Neural progenitor cell (in vitro differentiated cells): Measurements from ENCODE around the gene PJVK. TPM values are rescaled to one million over a fixed set of nuclear protein-coding genes. Genes with fewer than 3 reads are reported as not detected.
"Not testable (repeated sequence)": the region's sequence is repeated elsewhere in the genome, so short reads cannot be mapped to it uniquely, and the experiment has no call there.

Experiments used
- DNase-seq: peaks from one replicate; pipeline ENCODE4 v3.0.0-alpha.2; 2016; ENCODE audit warnings: low spot score
- H2AFZ ChIP-seq: fragments of 200-600 bp; sonication (generic); replicated peaks from 2 replicates; pipeline ENCODE4 v1.6.1; 2016; ENCODE audit warnings: antibody characterized with exemption
- H3F3A ChIP-seq: fragments of 200-600 bp; sonication (generic); 2 replicates; pipeline ENCODE4 v1.6.1; 2016; ENCODE audit warnings: antibody characterized with exemption, low read depth
- H3K27ac ChIP-seq: fragments of 200-600 bp; sonication (generic); 2 replicates; pipeline ENCODE4 v1.5.1; 2016; ENCODE audit warnings: mild to moderate bottlenecking
- H3K27me3 ChIP-seq: fragments of 200-600 bp; sonication (generic); 2 replicates; pipeline ENCODE4 v1.6.1; 2016; ENCODE audit warnings: mild to moderate bottlenecking, moderate library complexity
- H3K36me3 ChIP-seq: fragments of 200-600 bp; sonication (generic); 2 replicates; pipeline ENCODE4 v1.5.1; 2016
- H3K4me1 ChIP-seq: fragments of 200-600 bp; sonication (generic); 2 replicates; pipeline ENCODE4 v1.6.1; 2016; ENCODE audit warnings: mixed run types
- H3K4me2 ChIP-seq: fragments of 200-600 bp; sonication (generic); 2 replicates; pipeline ENCODE4 v1.6.1; 2016
- H3K4me3 ChIP-seq: fragments of 200-600 bp; sonication (generic); 2 replicates; pipeline ENCODE4 v1.5.1; 2016
- H3K79me2 ChIP-seq: fragments of 200-600 bp; sonication (generic); 2 replicates; pipeline ENCODE4 v1.6.1; 2016; ENCODE audit warnings: low read depth
- H3K9ac ChIP-seq: fragments of 200-600 bp; sonication (generic); 2 replicates; pipeline ENCODE4 v1.6.1; 2016
- H3K9me3 ChIP-seq: fragments of 200-600 bp; sonication (generic); 2 replicates; pipeline ENCODE4 v1.5.1; 2016; ENCODE audit warnings: low read depth
- H4K20me1 ChIP-seq: fragments of 200-600 bp; sonication (generic); 2 replicates; pipeline ENCODE4 v1.6.1; 2016; ENCODE audit warnings: low read depth
- H3K27ac Mint-ChIP-seq: 3 replicates; pipeline ENCODE4 v1.8.0; 2021; ENCODE audit warnings: mixed read lengths
- H3K27me3 Mint-ChIP-seq: 2 replicates; pipeline ENCODE4 v1.8.0; 2022; ENCODE audit warnings: low read depth, mild to moderate bottlenecking, inconsistent platforms, moderate library complexity, mixed read lengths; ENCODE audit not compliant: insufficient read depth
- H3K36me3 Mint-ChIP-seq: 3 replicates; pipeline ENCODE4 v1.8.0; 2021; ENCODE audit warnings: mixed read lengths
- H3K4me1 Mint-ChIP-seq: 3 replicates; pipeline ENCODE4 v1.8.0; 2021; ENCODE audit warnings: mixed read lengths
- H3K4me3 Mint-ChIP-seq: 3 replicates; pipeline ENCODE4 v1.8.0; 2021; ENCODE audit warnings: mild to moderate bottlenecking, moderate library complexity, mixed read lengths
- H3K9me3 Mint-ChIP-seq: 3 replicates; pipeline ENCODE4 v1.8.0; 2020; ENCODE audit warnings: mixed read lengths
- CTCF ChIP-seq: fragments of 200-600 bp; sonication (generic); IDR thresholded peaks from 2 replicates; pipeline ENCODE4 v1.5.1; 2017; ENCODE audit warnings: antibody characterized with exemption, mild to moderate bottlenecking
- EZH2 ChIP-seq: fragments of 200-600 bp; sonication (generic); IDR thresholded peaks from 2 replicates; pipeline ENCODE4 v1.6.1; 2017; ENCODE audit warnings: antibody characterized with exemption, mild to moderate bottlenecking, moderate library complexity
- EZH2phosphoT487 ChIP-seq: fragments of 200-600 bp; sonication (generic); IDR thresholded peaks from 2 replicates; pipeline ENCODE4 v1.6.1; 2017; ENCODE audit warnings: antibody characterized with exemption
- total RNA-seq: library from RNA; depleted of rRNA; stranded (reverse); fragments of >200 nt; gene quantifications from 2 replicates; pipeline ENCODE4 v1.2.3, GENCODE V29; 2015; ENCODE audit warnings: low replicate concordance

PJVK gene
- total RNA-seq, 1 donor from 2014 or later: 3.0 TPM

GRCh38 chr2:178457390-178457886 is 6.3 kb downstream of the PJVK start:
- H3K4me1 ChIP-seq: peaks cover under 1% of the 10 kb centered on the region
- H3F3A ChIP-seq: peaks cover 1% of the 10 kb centered on the region
- H3K9me3 ChIP-seq: no peaks in the 10 kb centered on the region
- no peaks in the 10 kb centered on the region for H3K36me3 ChIP-seq
- H3K27me3 ChIP-seq: no peaks in the 10 kb centered on the region
- Mint-ChIP-seq H3K4me3 (no peak overlapping the region), H3K4me1 (no peaks in the 10 kb centered on the region), H3K27ac (no peak overlapping the region), H3K9me3 (no peaks in the 10 kb centered on the region), H3K27me3 (no peaks in the 10 kb centered on the region), H3K36me3 (no peaks in the 10 kb centered on the region)
- H3K4me3 ChIP-seq: no peak overlapping the region
- TF ChIP-seq EZH2phosphoT487 (no peak), EZH2 (no peak), CTCF (no peak)
- H3K9ac ChIP-seq: no peak overlapping the region
- H4K20me1 ChIP-seq: no peaks in the 10 kb centered on the region
- DNase-seq: no peak
- H3K4me2 ChIP-seq: no peak overlapping the region
- H2AFZ ChIP-seq: no peak overlapping the region
- no peak overlapping the region for H3K27ac ChIP-seq
- H3K79me2 ChIP-seq: no peaks in the 10 kb centered on the region

GRCh38 chr2:178469219-178469849 is 18.2 kb downstream of the PJVK start:
- no peak overlapping the region for H3K9ac ChIP-seq
- no peak for DNase-seq
- no peak overlapping the region for H3K4me3 ChIP-seq
- no peaks in the 10 kb centered on the region for H3K4me1 ChIP-seq
- H3K27me3 ChIP-seq: no peaks in the 10 kb centered on the region
- H3K36me3 ChIP-seq: no peaks in the 10 kb centered on the region
- Mint-ChIP-seq H3K27ac (no peak overlapping the region), H3K27me3 (no peaks in the 10 kb centered on the region), H3K9me3 (no peaks in the 10 kb centered on the region), H3K4me1 (no peaks in the 10 kb centered on the region), H3K4me3 (no peak overlapping the region), H3K36me3 (peaks cover 11% of the 10 kb centered on the region)
- no peak for TF ChIP-seq CTCF
- no peak for TF ChIP-seq EZH2
- TF ChIP-seq EZH2phosphoT487: no peak
- H4K20me1 ChIP-seq: no peaks in the 10 kb centered on the region
- no peak overlapping the region for H3K4me2 ChIP-seq
- H2AFZ ChIP-seq: no peak overlapping the region
- no peaks in the 10 kb centered on the region for H3K79me2 ChIP-seq
- no peaks in the 10 kb centered on the region for H3K9me3 ChIP-seq
- no peaks in the 10 kb centered on the region for H3F3A ChIP-seq
- H3K27ac ChIP-seq: no peak overlapping the region

GRCh38 chr2:178471313-178471712 is 20.1 kb downstream of the PJVK start:
- H3K36me3 ChIP-seq, H3K36me3 Mint-ChIP-seq, DNase-seq, H3K79me2 ChIP-seq, H3K9me3 ChIP-seq, H3K9me3 Mint-ChIP-seq, H3K27ac Mint-ChIP-seq, H3K4me1 ChIP-seq, H4K20me1 ChIP-seq, H3K27ac ChIP-seq, H3K27me3 ChIP-seq, H3K4me3 Mint-ChIP-seq, H3K4me2 ChIP-seq, H2AFZ ChIP-seq, H3K4me3 ChIP-seq, H3F3A ChIP-seq, H3K4me1 Mint-ChIP-seq, H3K27me3 Mint-ChIP-seq, H3K9ac ChIP-seq: not testable (repeated sequence)

GRCh38 chr2:178473373-178473772 is 22.2 kb downstream of the PJVK start:
- H3F3A ChIP-seq: no peaks in the 10 kb centered on the region
- H3K9ac ChIP-seq: no peak overlapping the region
- H3K36me3 ChIP-seq: no peaks in the 10 kb centered on the region
- no peaks in the 10 kb centered on the region for H3K9me3 ChIP-seq
- no peak overlapping the region for H2AFZ ChIP-seq
- H3K27ac Mint-ChIP-seq: no peak overlapping the region
- H3K9me3 Mint-ChIP-seq: no peaks in the 10 kb centered on the region
- peaks cover 8% of the 10 kb centered on the region for H3K4me1 ChIP-seq
- no peak for TF ChIP-seq EZH2phosphoT487
- H3K4me1 Mint-ChIP-seq: peaks cover 3% of the 10 kb centered on the region
- H3K4me3 Mint-ChIP-seq: no peak overlapping the region
- H3K4me3 ChIP-seq: no peak overlapping the region
- H3K4me2 ChIP-seq: no peak overlapping the region
- H3K27me3 Mint-ChIP-seq: no peaks in the 10 kb centered on the region
- peaks cover 2% of the 10 kb centered on the region for H3K36me3 Mint-ChIP-seq
- DNase-seq: no peak
- no peaks in the 10 kb centered on the region for H4K20me1 ChIP-seq
- no peak overlapping the region for H3K27ac ChIP-seq
- H3K79me2 ChIP-seq: peaks cover 22% of the 10 kb centered on the region
- H3K27me3 ChIP-seq: no peaks in the 10 kb centered on the region
